Measurements from ENCODE around the gene CHRM1.

CHRM1 gene

DNA sequence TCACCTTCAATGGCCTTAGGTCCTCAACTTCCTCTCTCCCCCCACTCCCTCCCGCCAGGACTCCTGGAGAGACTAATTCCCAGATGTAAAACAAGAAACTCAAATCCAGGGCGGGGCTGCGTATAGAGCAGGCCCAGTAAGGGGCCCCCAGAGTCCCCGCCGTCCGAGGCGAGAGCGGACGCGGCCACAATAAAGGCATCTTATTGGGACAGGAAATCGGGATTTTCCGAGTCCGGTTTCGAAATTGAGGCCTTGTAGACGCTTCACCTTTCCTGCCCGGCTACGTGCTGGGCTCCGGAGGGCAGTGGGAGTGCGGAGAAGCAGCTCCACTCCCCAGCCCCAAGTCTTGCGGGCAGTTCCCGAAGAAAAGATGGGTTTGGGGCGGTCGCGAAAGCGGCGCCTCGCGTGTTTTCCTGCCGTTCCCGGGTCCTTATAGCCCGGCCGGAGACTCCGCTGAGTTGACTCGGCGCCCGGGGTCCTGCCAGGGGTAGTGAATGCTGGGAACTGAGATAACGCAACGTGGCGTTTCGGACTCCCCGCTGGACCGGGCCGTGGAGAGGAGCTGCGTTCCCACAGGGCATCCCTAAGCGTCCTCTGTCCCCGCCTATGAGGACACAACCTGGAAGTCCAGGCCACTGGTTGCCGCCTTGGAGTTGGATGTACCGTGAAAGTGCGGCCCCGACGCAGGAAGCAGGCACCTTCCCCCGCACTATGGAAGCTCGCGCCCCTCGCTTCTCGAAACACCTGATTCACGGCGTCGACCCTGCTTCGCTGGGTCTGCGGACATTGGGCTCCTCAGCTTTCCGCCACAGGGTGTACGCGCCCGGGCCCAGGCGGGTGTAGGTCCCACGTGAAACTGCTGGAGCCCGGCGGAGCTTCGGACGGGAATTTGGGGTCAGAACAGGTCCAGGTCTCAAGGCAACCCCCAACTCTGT, 4.8 kb upstream of the CHRM1 start:
- no peak for DNase-seq

DNA sequence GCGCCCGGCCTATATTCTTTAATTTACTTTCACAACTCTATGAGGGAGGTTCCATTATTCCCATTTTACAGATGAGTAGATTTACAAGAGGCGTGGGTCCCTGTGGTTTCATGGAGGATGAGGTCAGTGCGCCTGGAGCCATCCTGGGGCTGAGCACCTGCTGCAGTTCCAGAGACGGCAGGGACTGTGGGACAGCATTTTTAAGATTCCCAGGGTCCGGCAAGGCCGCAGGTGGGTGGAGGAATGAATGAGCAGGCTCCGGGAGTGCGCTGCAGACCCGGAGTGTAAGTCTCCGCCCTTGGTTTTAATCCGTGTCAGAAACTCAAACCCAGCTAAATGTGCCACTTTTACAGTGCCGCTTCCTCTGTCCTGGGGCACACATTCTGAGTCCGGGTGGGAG, 4.1 kb upstream of the CHRM1 start:
- no peak for DNase-seq

DNA sequence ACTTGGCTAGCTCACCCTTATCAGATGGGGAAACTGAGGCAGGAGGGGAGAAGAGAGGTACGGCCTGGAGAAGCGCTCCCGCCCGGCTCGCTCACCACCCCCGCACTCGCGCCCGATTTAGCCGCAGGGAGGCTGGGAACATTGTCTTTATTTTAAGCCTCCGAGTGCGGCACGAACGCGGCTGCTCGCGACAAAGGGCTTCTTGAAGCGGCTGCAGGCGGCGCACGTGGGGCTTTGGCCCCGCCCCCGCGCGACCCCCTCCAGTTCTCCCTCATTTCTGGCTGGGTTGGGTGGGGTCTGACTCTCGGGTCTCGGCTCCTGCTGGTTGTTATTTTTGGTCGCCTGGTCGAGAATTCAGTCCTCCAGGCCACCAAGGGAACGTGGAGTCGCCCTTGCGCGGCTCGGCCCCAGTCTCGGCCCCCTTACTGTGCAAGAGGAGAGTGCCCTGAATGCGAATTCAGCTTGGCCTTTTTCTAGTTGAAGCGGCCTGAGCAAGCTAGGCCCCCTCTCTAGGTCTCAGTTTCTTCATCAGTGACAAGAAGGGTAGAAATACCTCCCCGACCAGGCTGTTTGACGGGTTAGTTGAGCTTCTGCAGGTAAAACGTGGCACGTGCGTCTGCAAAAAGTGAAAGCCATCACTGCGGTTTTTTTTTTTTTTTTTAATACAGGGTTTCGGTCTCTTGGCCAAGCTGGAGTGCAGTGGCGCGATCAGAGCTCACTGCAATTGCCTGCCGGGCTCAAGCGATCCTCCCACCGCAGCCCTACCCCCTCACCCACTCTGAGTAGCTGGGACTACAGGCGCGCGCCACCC, 2.6 kb upstream of the CHRM1 start:
- no peak for DNase-seq

DNA sequence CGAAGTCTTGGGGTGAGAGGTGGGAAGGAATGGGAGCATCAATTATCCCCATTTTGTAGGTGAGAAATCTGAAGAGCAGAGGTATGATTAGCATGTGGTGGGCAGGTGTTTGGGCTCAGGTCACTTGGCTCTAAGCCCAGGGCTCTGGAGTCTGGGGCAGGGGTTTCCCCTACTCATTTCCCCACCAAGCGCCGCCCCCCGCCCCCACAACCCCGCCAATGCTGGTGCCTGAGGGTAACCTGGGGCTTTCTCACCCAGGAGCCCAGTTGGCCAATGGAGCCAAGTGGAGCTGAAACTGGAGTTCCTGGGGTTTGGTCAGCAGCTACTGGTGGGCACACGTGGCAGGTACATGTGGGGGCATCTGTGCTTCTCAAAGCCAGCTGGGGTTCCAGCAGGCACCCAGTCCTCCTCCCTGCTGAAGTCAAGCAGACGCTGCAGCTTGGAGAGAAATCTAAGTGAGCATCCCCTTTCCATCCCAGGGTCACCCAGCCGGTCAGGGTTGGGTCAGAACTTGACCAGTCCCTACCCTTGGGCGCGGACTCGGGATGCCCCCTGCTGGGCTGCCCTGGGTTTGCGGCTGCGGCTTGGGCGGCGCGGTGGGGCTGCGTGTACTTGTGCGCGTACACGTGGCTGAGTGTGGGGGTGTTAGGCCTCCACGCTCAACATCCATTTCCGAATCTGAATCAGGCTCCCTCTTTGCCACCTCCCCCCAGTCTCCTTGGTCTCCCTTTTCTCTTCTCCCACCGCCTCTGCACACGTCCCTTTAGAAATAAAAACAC, 1.7 kb upstream of the CHRM1 start:
- DNase-seq: no peak

DNA sequence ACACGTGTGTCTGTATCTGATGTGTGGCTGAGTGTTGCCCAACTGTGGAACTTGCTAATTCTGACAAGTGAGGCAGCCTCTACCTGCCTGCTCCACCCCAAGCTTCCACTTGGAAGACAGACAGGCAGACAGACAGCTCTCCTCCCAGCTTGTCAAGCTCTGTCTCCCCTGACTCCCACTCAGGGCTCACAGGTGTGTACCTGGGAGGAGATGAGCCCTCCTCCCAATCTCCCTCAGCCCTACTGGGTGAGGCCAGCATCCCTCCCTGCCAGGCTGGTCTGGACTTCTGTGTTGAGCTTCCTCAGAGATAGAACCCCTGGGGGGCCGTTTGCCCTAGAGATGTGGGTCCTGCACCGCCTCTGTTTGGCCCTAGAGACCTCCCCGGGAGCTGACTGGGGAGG, 1.0 kb upstream of the CHRM1 start:
- no peak for DNase-seq

DNA sequence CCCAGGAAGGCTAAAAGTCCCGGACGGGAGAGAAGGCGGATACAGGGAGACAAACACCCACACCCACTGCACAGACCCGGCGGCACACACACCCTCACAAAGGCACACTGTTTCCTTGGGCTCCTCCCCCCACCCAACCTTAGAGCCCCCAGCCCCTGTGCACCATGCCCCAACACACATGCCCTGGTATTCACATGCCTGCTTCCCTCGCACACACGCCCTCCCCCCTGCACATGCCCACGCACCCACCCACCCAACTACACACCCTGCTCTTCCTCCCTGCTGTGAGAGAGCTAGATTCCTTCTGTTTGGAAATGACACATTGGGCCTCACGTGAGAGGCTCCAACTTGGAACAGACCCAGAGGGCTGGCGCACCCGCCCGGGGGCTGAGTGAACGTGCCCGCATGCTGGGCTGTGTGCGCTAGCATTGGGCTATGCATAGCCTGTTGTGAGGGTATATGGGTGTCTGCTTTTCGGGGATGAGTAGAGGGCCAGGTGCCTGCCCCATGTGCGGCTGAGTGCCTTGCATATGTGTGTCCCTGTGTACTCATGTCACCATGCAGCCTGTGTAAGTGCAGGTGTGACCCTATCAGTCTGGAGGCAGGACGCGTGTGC, 518 bp upstream of the CHRM1 start:
- no peak for DNase-seq

DNA sequence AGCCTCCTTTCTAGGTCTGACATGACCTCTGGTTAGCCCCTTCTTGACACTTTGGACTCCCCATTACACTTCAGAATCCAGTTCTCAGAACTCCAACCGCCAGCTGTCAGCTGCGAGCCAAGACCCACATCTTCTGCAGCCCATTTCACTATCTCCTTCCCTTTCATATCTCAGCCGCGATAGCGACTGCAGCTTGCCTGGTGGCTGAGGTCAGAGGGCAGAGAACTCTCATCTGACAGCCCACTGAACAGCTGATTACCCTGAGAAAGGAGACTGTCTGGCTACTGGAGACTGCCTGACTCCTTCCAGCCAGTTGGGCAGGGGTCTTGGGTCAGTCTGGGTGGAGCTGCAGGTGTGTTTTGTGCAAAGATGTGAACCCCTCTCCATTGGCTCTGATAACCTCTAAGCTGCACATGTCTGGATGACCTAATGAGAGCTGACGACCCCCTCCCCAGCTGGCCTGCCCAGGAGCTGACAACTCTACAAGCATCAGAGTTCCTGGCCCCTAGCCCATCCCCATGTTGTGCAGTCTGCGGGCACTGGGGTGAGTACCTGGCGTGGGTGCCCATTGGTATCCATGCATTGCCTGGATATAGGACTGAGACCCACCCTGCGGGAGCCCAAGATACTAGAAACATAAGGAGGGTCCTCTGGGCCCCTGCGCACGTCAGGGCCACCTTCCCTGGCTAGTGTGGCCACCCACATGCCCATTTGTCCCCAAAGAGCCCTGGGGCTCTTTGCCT, 1.1 kb downstream of the CHRM1 start:
- DNase-seq: no peak

DNA sequence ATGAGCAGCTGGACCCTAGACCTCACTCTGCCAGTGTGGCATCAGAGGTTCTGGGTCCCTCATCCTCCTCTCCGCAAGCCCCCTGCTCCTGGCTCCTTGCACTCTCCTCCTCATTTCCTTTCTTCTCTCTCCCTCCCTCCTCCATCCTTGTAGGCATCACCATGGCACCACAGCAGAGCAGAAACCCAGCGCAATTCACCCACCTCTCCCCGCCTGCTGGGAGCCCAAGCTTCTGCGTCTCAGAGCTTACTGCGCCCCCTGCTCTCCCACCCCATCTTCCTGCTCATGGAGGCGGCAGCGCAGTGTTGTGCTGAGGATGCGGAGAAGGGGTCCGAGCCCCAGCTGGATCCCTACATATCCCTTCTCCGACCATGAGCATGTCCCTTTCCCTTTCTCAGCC, 1.7 kb downstream of the CHRM1 start:
- DNase-seq: no peak

DNA sequence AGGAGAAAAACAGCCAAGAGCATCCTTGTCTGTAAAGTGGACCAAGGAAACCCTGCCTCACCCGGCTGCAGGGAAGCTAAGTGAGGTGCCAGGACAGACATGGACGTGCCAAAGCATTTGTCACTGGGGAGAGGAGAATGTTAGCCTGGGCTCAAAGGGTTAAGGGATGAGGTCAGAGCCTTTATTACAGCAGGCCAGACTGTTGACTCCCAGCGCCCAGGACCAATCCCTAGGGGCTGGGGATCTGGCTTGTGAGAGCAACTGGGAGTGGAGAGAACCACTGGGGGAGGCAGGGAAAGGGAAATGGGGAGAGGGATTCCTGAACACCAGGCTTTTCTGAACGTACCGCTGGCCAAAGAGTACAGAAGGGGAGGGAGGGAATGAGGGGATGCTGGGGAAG, 2.6 kb downstream of the CHRM1 start:
- DNase-seq: no peak

DNA sequence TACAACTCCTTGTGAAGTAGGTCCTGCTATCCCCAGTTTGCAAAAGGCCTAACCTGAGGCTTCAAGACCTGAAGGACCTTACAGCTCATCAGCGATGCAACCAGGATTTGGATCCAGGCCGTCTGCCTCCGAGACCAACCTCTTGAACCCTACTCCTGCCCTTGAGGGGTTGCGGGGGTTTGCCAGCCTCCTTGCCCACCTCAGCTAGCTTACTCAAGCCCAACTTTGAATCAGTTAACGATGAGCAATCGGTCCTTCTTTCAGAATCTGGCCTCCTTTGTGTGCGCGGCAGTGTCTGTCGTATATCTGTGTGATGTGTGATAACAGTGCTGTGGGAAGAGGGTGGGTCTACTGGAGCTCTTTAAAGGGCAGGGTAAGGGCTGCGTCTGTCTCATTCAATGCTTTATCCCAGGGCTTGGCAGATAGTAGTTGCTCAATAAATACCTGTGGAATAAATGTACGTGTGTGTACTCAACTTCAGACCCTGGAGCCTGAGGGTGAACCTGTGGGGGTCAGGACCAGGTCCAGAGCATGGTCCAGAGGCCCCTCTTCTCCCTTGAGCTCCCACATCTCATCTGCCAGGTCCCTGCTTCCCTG, 3.2 kb downstream of the CHRM1 start:
- no peak for DNase-seq

DNA sequence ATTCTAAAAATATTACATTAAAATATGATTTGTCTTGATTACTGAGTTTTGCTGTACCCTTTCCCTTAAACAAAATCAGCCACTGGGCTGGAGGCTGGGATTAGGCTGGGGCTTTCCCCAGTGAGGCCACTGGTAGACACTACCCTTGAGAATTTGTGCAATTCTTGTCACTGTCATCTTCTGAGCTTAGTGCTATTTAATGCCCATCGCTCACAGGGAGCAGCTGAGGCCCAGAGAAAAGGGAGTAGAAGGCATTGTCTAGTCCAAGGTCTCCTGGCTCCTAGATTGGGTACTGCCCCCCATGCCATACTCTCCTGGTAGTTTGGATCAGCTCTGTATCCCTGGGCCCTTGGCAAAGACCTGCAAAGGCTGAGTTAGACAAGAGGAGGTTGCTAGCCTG, 6.7 kb downstream of the CHRM1 start:
- no peak for DNase-seq

DNA sequence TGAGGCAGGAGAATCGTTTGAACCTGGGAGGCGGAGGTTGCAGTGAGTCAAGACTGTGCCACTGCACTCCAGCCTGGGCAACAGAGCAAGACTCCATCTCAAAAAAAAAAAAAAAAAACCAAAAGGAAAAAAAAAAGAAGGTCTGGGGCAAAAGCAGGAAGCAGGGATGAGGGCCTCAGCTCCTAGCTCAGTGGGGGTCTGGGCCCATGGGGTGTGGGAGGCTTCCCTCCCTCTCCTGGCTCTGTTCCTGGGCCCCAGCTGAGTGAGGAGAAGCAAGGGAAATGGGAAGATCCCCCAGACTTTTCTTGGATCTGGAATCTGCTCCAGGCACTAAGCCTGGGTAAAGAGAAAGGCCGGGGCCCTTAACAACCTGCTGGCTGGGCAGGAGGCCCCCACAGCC, 8.9 kb downstream of the CHRM1 start:
- DNase-seq: no peak

DNA sequence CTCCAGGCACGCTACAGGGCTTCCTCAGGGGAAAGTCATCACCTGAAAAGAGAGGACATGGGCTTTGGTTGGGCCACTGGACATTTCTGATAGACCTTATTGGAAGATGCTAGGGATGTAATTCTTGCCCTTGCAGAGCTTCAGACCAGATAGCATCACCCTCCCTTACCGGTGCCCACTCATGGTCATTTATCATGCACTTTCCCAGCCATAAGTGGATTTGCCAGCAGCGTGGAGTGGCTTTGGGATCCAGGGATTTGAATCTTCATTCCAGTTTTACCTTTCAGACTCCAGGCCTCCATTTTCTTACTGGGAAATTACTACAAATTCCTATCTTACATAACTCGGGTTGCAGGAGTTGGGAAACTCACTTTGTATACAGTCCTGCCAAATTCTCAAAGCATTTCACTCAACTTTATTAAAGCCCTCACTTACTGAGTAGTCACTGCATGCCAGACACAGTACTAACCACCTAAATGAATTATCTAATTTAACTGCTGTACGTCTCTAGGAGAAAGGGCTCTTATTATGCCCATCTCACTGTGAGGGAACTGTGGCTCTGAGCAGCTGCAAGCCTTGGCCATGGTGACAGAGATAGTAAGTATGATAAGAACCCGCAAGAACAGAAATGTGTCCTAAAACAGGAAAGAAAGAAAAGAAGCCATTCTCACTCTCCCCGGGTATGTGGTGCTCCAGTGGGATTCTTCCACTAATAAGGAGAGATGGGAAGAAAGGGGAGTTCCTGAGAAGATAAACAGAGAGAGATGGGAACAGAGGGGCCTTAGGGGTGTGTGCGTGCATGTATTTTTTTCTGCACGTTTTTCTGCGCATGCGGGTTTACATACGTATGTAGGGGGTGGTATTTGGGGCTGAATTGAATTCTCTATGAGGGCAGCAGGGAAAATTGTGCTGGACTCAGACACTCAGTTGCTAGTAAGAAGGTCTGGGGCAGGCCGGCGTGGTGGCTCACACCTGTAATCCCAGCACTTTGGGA, 9.7 kb downstream of the CHRM1 start:
- DNase-seq: peak; percentile 72

DNA sequence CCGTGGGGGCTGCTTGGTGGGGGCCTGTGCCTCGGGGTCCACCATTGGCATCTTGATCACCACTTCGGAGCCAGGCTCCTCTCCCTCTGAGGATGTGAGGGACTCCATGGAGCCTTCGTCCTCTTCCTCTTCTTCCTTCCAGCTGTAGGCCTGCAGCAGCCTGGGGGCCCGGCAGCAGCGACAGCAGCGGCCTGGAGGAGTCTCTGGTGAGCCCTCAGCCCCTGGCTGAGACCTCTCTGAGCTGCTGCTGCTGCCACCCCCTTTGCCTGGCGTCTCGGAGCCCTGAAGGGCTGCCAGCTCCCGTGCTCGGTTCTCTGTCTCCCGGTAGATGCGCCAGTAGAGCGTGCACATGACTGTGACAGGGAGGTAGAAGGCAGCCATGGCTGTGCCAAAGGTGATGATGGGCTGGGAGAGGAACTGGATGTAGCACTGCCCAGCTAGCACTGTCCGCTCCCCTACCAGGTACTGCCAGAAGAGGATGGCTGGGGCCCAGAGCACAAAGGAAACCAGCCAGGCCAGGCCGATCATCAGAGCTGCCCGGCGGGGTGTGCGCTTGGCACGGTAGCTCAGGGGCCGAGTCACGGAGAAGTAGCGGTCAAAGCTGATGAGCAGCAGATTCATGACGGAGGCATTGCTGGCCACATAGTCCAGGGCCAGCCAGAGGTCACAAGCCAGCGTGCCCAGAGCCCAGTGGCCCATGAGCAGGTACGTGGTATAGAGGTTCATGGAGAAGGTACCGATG, 10.9 kb downstream of the CHRM1 start:
- DNase-seq: no peak

DNA sequence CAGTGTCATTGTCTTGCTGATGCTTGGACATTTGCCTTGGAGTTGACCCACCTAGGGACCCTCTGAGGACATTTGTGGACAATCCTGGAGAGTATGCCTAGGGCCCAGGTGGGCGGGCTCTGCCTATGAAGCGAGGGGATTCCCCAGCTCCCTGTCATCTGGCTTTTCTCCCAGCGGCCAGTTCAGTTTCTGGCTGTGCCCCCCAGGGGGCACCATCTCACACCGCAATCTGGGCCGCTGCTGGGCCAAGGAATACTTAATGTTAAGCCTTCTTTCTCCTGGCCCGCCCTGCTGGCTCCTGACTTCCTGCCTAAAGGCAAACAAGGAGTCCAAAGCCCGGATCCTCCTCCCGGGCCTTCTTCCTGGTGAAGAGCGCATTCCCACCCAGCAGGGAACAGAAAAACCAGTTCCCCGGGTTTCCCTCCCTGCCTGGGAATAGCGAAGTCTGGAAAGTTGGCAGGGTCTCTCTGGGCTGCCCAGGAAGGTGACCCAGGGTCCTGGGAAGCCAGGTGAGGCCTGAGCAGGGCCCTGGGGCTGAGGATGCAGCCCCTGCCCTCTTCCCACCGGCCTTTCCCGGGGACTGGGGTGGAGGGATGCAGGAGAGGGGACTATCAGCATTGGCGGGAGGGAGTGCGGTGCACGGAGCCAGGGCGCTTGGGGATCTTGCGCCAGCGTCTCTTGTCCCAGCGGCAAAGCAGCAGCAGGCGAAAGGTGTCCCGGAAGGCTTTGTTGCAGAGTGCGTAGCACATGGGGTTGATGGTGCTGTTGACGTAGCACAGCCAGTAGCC, 11.9 kb downstream of the CHRM1 start:
- peak; percentile 63 for DNase-seq

DNA sequence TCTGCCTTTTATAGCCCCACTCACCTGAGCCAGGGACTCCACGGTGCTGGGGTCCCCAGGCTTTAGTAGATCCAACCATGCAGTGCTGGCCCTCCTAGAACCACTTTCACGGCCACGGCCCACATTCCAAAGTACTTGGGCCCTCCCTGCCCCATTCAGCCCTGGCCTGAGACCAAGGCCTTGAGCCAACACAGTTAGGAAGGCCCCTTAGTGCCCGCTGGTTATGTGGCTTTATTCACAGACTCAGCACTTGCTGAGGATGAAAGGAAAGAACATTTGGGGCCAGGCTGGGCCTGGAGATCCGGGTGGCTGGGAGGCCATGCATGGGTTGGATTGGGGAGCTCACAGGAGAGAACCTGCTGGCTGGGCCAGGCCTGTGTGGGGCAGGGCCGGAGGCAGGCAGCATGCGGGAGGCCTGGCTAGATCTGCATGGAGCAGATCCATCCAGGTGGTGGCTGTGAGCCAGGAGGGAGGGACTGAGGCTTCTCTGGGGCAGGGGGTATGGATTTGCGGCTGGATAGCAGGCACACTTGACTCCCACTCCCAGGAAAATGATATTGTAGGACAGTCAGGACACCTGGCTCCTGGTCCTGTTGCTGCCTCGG, 12.6 kb downstream of the CHRM1 start:
- no peak for DNase-seq

DNA sequence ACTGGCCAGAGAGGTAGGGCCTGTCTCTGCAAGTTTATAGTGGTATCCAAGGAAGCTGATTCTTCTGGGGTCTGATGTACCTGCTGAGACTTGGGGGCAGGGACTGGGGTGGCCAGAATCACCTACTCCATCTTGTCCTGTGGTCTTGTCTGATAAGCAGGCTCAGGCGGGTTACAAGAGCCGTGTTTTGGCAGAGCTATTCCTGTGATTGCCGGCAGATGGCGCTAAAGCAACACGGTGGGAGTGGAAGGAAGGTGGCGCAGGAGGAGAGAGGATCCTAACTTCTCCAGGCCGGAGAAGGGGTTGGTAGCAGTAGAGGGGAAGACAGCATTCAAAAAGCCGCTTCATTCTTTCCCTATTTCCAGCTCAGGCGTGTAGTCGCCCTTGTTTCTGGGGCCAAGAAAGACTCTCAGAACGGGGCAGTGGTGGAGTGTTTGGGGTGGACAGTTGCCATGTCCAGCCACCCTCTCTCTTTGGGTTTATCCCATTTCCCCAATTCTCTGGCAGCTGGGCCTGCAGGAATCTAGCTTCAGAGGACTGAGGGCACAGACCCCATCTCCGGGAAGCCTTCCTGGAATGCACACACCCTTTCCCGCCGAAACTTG, 15.1 kb downstream of the CHRM1 start:
- peak; percentile 86 for DNase-seq

DNA sequence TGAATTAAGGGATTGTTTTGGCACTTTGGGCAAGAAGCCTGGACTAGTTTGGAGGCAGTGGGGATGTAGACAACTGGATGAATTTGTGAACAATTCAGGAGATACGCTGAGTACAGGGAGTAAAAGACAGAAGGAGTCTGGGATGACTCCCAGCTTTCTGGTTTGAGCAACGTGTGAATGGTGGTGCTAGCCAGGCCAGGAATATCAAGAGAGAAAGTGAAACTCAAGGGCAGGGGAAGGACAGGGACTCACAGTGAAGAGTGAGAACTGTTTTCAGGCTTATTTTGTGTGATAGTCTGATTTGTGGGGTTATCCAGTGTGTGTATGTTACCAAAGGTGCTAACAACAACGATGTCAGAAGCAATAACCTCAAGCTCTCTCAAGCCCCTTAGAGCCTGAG, 15.9 kb downstream of the CHRM1 start:
- no peak for DNase-seq
